ENCODE measurements around the gene KCNQ4. TPM values are rescaled to one million over a fixed set of nuclear protein-coding genes. Genes with fewer than 3 reads are reported as not detected.

Gene KCNQ4
- total and polyA plus RNA-seq, 2 experiments from 2014 or later: 1.3 to 3.0 TPM

DNA sequence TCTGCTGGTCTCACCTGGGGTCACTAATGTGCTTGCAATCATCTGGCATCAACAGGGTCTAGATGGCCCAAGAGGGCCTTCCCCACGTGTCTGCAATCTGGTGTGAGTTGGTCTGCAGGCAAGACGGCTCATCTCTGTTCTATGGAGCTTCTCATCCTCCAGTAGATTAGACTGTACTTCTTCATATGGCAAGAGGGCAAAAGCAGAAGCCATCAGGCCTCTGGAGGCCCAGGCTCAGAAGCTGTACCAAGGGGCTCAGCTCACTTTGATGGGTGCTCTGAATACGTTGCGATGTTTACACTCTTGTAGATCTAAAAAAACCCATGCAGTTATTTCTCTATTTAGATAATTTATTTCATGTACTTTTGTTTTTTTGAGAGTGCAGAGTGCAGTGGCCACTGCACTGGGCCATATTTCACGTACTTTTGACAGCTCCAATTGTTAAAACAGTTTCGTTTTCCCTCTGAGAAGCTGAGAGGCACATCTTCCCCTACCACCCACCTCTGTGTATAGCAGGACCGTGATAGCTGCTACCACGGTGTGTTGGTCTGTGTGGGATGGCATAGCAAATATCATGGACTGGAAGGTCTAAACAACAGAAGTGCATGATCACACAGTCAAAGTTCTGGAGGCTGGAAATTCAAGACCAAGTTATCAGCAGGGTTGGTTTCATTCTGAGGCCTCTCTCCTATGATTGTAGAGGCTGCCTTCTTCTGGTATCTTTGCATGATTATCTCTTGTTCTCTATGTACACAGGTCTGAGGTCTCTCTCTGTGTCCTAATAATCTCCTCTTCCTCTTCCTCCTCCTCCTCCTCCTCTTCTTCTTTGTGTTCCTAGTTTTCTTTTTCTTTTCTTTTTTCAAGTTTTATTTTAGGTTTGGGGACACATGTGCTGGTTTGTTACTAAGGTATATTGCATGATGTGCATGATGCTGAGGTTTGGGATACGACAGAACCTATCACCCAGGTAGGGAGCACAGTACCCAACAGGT lies 61.6 kb downstream of the KCNQ4 start:
- Histone ChIP-seq H3K9me2 (ENCODE audit: insufficient read depth) (peaks cover 8% of the 10 kb centered on the region; the same call in 1 of the 2 replicates), H3K4me2 (no peak overlapping the region), H2AFZ (no peak overlapping the region), H3K4me3 (no peak overlapping the region), H3K36me3 (ENCODE audit: insufficient read depth) (no peaks in the 10 kb centered on the region), H3K4me1 (ENCODE audit: insufficient read depth) (no peaks in the 10 kb centered on the region; the same call in 1 of the 2 replicates), H3F3A (replicated peaks; ENCODE audit: low read depth) (no peaks in the 10 kb centered on the region), H4K20me1 (replicated peaks; ENCODE audit: insufficient read depth) (no peaks in the 10 kb centered on the region), H3K79me2 (replicated peaks; ENCODE audit: insufficient read depth) (no peaks in the 10 kb centered on the region), H3K27me3 (ENCODE audit: insufficient read depth) (no peaks in the 10 kb centered on the region), H3K27ac (ENCODE audit: low read depth) (no peak overlapping the region)
- Mint-ChIP-seq H3K27ac (no peak overlapping the region), H3K9me3 (no peaks in the 10 kb centered on the region), H3K36me3 (ENCODE audit: low read depth) (0 out of 3 replicates have a peak, but pooled peaks cover 2% of the 10 kb centered on the region), H3K27me3 (ENCODE audit: insufficient read depth, low read depth, poor library complexity) (peaks cover 6% of the 10 kb centered on the region), H3K4me1 (peaks cover 9% of the 10 kb centered on the region; the same call in 2 of the 3 replicates), H3K4me3 (no peak overlapping the region)
- TF ChIP-seq, protein P1, sequence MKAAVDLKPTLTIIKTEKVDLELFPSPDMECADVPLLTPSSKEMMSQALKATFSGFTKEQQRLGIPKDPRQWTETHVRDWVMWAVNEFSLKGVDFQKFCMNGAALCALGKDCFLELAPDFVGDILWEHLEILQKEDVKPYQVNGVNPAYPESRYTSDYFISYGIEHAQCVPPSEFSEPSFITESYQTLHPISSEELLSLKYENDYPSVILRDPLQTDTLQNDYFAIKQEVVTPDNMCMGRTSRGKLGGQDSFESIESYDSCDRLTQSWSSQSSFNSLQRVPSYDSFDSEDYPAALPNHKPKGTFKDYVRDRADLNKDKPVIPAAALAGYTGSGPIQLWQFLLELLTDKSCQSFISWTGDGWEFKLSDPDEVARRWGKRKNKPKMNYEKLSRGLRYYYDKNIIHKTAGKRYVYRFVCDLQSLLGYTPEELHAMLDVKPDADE (IDR thresholded peaks at IDR 0.05): no peak
- no peak for TF ChIP-seq ZNF331 (CRISPR knock-in tag; IDR thresholded peaks at IDR 0.05; ENCODE audit: low read depth)
- DNase-seq (ENCODE audit: low spot score) (no peak), ATAC-seq (no peak)

GRCh38 chr1:40845895-40846294 lies 62.3 kb downstream of the KCNQ4 start:
- Mint-ChIP-seq H3K36me3 (ENCODE audit: low read depth) (0 out of 3 replicates have a peak, but pooled peaks cover 2% of the 10 kb centered on the region), H3K27ac (no peak overlapping the region), H3K27me3 (ENCODE audit: insufficient read depth, low read depth, poor library complexity) (peaks cover 6% of the 10 kb centered on the region), H3K9me3 (no peaks in the 10 kb centered on the region), H3K4me1 (peaks cover 9% of the 10 kb centered on the region; the same call in 2 of the 3 replicates), H3K4me3 (no peak overlapping the region)
- Histone ChIP-seq H2AFZ (no peak overlapping the region), H3K79me2 (replicated peaks; ENCODE audit: insufficient read depth) (no peaks in the 10 kb centered on the region), H3K9me2 (ENCODE audit: insufficient read depth) (peaks cover 8% of the 10 kb centered on the region; the same call in 1 of the 2 replicates), H3K4me1 (ENCODE audit: insufficient read depth) (no peaks in the 10 kb centered on the region; the same call in 1 of the 2 replicates), H3K27me3 (ENCODE audit: insufficient read depth) (no peaks in the 10 kb centered on the region), H3K27ac (ENCODE audit: low read depth) (no peak overlapping the region), H3K36me3 (ENCODE audit: insufficient read depth) (no peaks in the 10 kb centered on the region), H4K20me1 (replicated peaks; ENCODE audit: insufficient read depth) (no peaks in the 10 kb centered on the region), H3K4me3 (no peak overlapping the region), H3F3A (replicated peaks; ENCODE audit: low read depth) (no peaks in the 10 kb centered on the region), H3K4me2 (no peak overlapping the region)
- ATAC-seq (no peak), DNase-seq (ENCODE audit: low spot score) (no peak)
- no peak for TF ChIP-seq ZNF114 (CRISPR knock-in tag; IDR thresholded peaks at IDR 0.05)
- TF ChIP-seq ZNF462 (CRISPR knock-in tag; IDR thresholded peaks at IDR 0.05): no peak
- no peak for TF ChIP-seq ZNF331 (CRISPR knock-in tag; IDR thresholded peaks at IDR 0.05; ENCODE audit: low read depth)
- no peak for TF ChIP-seq REST (IDR thresholded peaks at IDR 0.05; ENCODE audit: unreplicated experiment)
- no peak for TF ChIP-seq STAT1 (IDR thresholded peaks at IDR 0.05; ENCODE audit: unreplicated experiment)

Data from GM23338 (cell line).